Cerebellar nuclear complex (tissue), 1 donor: ENCODE measurements around the gene PPARG.

Source experiments
- DNase-seq, 2 experiments: peaks; one replicate each; lab custom pipeline; 2025; lab: John Stamatoyannopoulos, UW

Gene PPARG

DNA sequence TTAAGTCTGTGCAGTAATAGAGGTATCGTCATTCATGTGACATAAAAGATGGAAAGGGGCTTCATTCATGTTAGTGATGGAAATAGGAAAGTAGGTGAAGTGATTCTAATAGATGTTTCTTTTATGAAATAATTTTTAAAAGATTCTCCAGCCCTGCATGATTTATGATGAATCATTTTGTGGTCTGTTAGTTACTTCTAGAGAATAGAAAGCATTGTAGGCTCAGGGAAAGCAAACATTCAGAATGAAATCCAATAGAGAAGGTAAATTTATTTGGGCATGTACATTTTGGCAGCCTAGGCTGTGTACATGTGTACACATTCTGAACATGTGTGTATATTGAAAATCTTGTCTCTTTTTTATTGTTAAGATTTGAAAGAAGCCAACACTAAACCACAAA is 23.1 kb downstream of the PPARG start:
- DNase-seq: no peak

DNA sequence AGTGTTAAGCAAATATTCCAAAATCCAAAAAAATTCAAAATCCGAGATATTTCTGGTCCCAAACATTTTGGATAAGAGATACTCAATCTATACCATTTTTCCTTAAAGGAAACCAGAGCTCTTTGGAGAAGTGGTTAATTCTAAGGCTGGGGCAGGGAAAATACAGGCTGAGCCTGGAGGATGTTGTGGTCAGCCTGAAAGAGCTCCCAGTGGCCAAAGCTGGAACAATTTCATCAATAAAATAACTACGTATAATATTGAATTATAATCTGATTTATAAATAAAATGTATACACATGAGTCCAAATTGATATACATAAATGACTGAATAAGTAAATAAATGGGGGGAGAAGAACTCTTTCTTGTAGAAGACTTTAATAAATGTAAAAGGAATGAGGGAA is 24.6 kb downstream of the PPARG start:
- DNase-seq: no peak

DNA sequence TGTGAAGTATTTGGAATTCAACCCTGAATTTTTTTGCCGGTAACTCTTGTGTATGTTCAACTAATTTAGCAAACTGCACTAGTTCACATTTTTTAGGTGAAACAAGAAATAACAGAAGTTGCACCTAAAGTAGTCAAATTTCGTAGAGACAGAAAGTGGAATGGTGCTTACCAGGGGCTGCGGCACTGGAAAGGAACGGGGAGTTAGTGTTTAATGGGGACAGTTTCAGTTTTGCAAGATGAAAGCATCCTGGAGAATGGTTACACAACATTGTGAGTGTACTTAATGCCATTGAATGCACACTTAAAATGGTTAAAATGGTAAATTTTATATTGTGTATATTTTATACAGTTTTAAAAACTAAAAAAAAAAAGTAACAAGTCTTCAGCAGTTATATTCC is 27.4 kb downstream of the PPARG start:
- no peak for DNase-seq

DNA sequence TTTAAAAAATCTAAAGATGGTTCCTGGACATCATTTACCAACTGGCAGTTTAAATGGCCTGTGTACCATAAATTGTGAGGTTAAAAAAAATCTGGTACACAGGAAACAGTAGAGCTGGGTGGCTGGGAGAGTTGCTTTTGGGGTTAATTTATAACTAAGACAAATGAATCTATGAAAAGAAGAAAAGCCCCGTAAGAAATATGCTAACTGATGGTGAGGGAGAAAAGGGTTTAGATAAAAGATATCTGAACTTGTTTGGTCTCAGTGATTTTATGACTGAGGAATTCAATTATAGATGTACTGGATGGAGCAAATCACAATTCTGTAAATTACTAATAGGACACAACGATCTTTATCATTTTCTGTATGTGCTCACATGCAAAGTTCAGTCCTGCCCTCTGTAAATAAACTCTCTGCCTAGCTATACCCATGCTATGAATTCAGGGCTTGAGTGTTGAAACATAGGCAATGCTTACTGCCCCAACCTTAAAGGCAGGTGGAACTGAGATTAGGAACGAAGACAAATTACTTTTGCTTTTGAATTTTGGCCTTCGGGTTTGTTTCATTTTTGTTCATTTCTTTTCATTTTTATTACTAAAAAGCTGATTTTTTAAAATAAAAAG is 28.0 kb downstream of the PPARG start:
- no peak for DNase-seq

DNA sequence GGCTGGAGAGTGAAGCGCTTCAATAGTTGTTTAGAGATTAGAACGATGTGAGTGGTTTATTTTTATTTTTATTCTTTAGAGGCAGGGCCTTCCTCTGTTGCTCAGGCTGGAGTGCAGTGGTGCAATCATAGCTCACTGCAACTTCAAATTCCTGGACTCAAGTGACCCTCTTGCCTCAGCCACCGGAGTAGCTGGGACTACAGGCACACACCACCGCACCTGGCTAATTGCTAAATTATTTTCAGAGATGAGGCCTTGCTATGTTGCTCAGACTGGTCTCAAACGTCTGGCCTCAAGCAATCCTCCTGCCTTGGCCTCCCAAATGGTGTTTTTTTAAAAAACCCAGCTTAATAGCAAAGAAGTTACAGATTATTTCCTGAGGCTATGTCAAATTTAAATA is 29.0 kb downstream of the PPARG start:
- DNase-seq: no peak

DNA sequence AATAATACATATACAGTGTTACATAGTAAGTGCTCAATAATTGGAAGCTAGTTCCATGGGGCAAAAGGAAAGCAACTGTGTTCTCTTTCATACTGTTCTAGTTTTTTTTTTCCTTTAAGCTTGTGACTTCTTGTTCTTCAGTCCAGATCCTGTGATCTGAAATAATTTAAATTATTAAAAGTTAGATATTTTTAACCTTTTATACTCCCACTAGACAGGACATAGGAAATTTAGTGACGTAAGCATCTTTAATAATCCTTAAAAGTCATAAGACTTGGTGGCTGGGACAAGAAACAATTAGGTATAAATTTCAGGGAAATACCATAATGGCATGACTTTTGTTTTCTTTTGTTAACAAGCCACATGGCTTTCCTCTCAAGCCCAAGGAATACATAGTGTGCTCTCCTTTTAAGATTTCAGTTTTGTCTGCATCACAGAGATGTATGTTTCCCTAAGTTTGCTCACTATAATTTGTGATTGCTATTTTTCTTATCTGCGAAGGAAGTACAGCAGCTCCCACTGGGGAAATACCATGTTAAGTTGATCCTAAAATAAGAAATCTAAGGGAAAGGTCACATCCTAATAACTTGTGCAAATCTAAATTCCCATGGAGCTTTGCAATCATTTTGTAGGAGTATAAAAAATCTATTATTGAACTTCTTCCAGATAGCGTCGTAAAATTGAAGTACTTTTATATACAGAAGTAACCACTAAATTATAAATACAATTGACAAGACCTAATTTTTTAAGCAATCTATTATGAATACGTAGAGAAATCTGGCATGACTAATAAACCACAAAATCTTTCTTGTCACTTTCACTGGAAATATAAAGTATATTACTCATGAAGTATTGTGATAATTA is 30.1 kb downstream of the PPARG start:
- no peak for DNase-seq

DNA sequence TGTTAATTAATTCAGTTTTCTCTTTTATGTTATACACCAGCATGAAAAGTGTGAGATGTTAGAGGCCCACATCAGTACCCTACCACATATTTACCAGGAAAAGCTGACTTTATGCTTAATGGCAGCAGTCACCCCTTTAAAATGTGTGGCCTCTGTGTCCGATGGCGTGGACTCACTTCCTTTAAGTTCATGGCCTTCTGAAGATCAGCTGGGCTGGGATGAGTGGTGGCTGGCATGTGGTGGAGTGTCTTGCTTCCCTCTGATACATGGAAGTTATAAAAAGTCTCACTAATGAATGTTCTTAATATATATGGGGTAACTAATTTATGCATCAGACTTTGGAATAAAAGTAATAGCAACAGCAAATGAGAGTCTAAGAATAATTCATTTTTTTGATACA is 32.1 kb downstream of the PPARG start:
- no peak for DNase-seq

DNA sequence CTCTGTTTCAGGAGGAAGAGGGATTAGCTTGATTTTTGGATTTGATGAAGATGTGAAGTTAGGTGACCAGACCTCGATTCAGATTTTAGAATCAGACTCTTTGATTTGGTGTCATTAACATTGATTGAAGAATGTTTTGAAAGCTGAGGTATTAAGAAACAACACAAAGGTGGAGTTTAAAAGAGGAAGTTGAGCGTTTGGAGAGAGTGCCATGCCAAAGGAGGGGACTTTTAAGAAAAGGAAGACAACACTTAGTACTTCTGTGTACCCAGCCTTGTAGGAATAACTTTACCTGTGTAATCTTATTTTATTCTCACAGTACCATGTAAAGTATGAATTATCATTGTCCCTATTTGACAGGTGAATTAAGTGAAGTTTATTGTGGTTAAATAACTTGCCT is 34.4 kb downstream of the PPARG start:
- DNase-seq: no peak

DNA sequence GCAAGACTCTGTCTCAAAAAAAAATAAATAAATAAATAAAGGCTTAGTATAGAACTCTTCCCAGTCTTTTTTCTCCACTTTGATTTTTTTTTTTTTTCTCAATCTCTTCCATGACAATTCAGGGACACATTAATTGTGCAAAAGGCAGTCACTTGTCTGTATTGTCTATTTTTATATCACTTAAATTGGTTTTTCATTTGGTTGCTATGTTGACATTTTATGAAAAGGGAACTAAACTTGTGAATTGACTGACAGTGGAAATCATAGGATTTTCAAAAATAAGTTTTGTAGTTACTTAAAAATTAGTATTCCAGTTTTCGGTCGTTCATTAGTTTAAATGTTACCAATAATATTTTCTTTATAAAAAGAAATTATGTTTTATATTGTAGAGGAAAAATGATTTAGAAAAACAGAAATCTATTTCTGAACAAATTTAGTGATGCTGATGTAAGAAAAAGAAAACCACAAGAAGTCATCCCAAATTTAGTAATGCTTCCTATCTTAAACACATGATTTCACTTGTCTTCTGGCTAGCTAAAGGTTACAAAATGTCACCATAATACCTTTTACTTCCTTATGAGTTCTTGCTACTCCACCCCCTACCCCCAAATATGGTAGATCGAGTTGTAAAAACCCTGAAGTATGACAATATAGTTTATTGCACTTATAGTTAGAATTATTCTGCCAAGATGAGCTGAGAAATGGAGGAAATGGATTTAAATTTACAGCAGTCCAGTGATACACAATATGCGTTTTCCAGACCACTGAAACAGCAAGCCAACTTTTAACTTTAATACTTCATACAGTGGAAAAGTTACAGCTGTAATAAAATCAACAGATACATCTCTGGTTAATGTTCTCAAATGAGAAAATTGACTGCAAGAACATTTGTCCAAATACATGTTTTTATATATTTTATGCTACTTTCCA is 37.0 kb downstream of the PPARG start:
- DNase-seq: no peak

DNA sequence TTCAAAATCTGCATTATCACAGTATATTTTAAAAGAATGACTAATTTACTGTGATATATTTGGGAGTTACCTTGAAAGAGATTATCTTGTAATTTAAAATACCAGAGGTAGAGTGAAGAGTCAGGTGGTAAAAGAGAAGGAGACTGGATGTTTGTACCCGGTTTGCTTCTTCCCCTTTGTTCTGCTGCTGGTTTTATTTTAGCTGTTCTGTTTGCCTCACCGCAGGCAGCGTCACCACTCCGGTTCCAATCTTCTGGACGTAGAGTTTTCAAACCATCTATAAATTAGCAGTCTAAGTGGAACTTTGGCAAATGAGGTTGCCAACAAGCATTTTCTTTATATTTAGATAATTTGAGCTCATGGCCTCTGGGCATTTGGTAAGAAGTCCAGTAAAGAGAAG is 38.2 kb downstream of the PPARG start:
- DNase-seq: no peak

DNA sequence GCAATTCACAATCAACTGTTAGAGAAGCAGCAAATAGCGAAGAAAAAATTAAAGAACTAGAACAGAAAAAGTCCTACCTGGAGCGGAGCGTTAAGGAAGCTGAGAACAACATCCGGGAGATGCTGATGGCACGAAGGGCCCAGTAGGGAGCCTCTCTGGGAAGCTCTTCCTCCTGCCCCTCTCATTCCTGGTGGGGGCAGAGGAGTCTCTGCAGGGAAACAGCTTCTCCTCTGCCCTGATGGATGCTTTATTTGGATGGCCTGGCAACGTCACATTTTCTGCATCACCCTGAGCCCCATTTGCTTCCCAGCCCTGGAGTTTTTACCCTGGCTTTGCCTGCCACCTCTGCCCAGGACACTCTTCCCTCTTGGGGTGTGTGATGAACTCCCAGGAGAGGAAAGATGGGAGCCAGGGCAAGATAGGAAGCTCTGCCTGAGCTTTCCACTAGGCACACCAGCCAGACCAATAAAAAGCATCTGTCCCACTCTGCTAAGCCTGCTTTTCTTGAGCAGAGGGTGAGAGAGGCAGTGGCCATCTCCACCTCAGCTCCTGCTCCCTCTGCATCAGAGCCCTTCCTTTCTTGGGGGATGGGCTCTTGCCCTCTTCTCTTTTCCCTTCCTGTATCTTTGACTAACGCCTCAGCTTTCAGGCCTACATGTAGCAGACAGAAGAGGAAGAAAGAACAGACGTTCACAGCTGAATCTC is 39.4 kb downstream of the PPARG start:
- DNase-seq: no peak

DNA sequence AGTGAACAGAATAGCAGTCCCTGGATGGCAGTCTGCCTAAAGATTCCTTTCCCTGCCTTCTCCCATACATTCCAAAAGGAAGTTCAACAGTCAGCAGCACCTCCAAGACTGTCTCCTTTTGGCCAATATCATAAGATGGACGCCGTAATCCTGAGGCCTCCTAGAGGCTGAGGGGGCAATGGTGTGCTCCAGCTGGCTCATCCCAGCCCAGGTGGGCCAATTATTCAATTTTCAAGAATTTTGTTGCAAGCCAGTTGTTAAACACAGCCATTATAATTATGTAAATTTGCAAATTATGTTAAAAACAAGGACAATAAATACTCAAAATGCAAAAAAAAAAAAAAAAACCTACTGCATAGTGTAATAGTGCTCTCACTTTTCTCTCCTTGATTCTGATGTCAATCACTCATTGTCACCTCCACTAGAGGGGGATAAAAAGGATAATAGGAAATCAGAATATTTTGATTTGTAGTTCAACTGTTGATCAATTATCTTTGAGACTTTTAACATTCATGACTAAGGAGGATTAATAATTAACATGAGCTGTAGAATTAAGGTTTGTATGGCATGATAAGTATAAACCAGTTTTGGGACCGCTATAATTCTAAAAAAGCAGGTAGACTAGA is 40.1 kb downstream of the PPARG start:
- DNase-seq: no peak

DNA sequence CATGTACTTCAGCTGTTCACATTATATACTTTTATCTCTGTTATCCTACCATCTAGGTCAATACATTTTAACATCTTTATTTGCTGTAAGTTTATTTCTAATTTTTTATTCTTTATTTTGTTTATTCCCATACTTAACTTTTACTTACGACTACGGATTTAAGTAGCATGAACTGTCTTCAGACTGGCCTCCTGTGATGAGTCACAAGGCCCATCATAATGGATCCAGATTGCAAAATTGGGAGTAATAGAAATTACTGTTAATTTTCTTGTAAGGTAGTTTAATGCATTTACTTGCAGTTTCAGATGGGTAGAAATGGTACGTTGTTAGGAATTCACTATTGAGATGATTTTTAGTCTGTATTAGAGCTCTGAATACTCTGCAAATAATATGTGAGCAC is 45.9 kb downstream of the PPARG start:
- no peak for DNase-seq

DNA sequence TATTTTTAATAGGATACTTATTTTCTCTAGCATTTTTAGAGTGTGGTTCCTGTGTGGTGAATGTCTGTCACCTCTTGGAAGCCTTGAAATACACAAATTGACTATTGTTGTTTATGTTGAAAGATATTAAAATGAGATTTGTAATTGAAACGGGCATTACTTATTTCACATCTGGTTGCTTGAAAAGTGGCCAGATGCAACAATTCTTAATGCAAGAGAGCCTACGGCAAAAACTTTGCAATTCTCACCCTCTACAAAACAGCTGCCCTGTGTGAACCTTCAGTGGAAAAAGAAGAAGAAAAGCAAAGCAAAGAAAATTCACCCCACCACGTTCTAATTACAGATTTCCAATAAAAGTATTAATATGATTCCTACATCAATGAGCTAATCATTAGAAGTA is 46.6 kb downstream of the PPARG start:
- DNase-seq: no peak

DNA sequence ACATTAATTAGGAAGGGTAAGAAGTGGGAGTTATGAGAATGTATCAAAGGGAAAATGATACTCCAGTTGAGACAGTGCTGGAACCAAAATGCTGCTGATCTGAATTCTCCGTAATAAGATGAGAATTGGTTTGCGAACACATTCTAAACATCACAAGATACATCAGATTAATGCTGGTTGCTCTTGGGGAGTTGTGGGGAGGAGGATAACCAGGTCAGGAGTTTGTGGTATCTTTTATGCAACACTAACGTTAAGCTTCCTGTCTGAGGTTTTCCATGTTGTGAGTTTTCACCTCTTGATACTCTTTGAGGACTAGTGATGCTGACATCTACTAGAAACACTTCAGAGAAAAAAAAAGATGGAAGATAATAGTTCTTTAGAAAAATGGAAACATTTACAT is 47.2 kb downstream of the PPARG start:
- DNase-seq: no peak

DNA sequence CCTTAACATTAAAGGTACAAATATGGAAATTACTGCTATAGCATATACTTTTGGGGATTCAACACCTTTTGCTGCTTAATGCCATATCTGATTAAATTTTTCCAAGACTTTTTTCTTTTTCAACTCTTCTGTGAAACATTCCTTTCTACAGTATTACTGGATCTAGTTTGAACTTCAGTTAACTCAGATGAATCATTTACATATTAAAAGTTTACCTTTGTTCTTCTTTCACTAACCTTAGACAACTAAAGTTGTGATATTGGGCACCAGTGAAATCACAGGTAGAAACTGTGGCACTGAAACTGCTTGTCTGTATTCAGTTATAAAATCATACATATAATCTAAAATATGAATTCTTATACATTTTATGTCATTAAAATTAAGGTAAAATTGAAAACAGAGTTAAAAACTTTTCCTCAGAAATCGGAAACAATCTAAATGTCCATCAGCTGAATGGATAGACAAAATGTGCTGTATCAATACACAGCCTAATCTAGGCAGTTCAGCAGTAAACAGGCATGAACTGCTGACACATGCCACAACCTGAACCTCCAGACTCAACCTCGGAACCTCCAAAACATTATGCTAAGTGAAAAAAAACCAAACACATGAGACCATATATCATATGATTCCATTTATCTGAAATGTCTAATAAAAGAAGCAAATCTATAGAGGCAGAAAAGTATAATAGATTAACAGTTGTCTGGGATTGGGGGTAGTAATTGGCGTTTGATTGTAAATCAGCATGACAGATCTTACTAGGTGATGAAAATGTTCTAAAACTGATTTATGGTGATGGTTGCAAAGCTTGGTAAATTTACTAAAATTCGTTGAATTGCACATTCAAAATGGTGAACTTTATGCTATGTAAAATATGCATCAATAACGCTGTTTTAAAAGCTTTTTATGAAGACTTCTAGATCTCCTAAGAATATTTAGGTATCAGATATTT is 50.0 kb downstream of the PPARG start:
- DNase-seq: no peak

DNA sequence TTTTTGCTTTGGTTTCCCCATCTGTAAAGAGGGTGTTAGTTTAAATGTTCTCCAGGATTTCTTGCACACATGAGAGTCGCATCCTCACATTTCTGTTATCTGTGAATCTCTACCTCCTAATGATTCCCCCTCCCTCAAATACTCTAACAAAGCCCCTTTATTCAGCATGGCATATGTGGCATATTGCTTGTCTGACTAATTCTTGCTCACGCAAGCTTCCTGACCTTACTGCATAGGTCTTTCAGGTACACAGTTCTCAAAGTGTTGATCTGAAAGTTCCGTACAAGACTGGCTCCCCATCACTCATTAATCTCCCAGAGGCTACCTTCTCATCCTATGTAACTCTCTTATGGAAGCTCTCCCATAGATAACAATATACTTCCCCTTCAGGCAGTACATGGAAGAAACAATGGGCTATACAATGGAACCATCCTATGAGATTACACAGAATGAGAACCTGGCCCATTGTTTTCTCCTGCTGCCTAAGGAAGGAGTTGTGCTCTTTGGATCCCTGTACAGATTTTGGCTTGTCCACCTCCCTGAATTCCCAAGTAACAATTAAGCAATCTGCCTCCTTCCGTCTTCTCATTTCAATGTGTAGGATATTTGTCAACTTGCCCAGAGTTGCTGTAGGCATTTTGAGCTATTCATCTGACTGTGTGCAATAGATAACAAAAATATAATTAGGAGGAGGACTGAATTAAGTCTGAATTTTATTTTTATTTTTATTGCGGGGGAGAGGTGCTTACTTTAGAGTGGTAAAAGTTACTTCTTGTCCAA is 51.0 kb downstream of the PPARG start:
- DNase-seq: no peak

DNA sequence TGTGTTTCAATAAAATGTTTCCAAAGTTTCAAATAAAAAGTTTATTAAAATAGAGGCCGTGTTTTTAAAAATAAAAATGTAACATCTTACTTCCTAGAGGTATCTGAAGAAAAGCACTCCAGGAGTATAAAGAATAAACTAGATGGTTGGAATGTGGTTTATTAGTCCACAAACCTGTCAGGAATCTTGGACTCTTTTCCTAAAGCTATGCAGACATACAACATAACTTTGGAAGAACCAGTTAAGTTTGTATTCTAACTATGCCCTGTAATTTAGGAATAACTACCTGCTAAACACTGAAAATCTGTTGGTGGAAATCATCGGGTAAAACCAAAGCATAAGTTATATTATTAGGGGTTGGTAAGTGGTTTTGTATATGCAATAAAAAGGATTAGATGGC is 51.6 kb downstream of the PPARG start:
- no peak for DNase-seq

DNA sequence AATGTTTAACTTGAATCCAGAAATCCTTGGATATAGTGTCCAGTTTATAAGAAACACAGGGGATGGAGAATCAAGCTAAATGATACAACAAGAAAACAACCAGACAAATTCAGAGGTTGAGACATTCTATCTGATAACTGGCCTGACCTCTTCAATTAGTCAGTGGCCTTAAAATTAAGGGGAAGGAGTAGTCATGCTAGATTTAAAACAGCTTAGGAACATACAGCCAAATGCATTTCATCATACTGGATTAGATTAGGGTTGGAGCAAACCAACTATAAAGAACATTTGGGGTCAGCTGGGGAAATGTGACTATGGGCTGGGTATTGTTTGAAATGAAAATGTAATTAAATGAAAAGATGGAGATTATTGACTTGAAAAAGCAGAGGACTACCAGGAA is 53.3 kb downstream of the PPARG start:
- DNase-seq: no peak

DNA sequence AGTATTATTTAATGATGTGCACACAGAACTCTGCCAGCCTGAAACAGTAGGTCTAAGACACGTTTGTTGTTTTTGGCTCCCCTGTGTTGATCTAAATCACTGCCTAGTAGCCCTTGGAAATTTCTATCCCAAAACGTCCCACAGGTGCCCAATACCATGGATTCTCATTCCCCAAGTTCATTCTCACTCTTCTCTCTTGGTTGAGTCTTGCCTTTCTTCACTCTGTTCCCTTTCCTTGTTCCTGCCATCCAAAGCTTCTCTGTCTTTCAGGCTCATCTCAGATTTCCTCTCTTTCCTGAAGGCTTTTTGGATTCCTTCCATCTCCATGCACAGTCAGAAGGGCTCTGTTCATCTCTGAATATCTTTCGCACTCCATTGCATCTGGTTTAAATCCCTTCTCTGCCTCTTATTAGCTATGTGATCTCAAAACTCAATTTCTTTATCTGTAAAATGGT is 54.2 kb downstream of the PPARG start:
- no peak for DNase-seq
